ENCODE data around the gene MT1M. TPM values are rescaled to one million over a fixed set of nuclear protein-coding genes. Genes with fewer than 3 reads are reported as not detected.

MT1M gene
- total and polyA plus RNA-seq, 2 of the 8 experiments (the other 6 are each of a cell fraction or from before 2014, with no cell fraction given): 2.1 TPM; not detected in 1

DNA sequence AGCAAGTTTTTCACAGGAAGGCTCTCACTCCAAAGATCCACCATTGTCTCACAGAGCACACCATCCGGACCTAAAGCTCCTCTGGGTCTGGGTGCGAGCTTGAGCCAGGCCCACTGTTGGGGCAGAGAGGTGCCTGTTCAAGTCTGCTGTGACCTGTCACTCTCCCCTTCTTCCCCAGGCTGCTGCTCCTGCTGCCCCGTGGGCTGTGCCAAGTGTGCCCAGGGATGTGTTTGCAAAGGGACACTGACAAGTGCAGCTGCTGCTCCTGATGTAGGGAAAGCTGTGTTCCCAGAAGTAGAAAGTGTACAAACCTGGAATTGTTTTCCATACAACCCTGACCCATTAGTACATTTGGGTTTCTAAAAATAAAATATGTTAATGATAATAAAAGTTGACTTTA lies 45.0 kb downstream of the MT1M start (continued):
- TF ChIP-seq, protein P1, sequence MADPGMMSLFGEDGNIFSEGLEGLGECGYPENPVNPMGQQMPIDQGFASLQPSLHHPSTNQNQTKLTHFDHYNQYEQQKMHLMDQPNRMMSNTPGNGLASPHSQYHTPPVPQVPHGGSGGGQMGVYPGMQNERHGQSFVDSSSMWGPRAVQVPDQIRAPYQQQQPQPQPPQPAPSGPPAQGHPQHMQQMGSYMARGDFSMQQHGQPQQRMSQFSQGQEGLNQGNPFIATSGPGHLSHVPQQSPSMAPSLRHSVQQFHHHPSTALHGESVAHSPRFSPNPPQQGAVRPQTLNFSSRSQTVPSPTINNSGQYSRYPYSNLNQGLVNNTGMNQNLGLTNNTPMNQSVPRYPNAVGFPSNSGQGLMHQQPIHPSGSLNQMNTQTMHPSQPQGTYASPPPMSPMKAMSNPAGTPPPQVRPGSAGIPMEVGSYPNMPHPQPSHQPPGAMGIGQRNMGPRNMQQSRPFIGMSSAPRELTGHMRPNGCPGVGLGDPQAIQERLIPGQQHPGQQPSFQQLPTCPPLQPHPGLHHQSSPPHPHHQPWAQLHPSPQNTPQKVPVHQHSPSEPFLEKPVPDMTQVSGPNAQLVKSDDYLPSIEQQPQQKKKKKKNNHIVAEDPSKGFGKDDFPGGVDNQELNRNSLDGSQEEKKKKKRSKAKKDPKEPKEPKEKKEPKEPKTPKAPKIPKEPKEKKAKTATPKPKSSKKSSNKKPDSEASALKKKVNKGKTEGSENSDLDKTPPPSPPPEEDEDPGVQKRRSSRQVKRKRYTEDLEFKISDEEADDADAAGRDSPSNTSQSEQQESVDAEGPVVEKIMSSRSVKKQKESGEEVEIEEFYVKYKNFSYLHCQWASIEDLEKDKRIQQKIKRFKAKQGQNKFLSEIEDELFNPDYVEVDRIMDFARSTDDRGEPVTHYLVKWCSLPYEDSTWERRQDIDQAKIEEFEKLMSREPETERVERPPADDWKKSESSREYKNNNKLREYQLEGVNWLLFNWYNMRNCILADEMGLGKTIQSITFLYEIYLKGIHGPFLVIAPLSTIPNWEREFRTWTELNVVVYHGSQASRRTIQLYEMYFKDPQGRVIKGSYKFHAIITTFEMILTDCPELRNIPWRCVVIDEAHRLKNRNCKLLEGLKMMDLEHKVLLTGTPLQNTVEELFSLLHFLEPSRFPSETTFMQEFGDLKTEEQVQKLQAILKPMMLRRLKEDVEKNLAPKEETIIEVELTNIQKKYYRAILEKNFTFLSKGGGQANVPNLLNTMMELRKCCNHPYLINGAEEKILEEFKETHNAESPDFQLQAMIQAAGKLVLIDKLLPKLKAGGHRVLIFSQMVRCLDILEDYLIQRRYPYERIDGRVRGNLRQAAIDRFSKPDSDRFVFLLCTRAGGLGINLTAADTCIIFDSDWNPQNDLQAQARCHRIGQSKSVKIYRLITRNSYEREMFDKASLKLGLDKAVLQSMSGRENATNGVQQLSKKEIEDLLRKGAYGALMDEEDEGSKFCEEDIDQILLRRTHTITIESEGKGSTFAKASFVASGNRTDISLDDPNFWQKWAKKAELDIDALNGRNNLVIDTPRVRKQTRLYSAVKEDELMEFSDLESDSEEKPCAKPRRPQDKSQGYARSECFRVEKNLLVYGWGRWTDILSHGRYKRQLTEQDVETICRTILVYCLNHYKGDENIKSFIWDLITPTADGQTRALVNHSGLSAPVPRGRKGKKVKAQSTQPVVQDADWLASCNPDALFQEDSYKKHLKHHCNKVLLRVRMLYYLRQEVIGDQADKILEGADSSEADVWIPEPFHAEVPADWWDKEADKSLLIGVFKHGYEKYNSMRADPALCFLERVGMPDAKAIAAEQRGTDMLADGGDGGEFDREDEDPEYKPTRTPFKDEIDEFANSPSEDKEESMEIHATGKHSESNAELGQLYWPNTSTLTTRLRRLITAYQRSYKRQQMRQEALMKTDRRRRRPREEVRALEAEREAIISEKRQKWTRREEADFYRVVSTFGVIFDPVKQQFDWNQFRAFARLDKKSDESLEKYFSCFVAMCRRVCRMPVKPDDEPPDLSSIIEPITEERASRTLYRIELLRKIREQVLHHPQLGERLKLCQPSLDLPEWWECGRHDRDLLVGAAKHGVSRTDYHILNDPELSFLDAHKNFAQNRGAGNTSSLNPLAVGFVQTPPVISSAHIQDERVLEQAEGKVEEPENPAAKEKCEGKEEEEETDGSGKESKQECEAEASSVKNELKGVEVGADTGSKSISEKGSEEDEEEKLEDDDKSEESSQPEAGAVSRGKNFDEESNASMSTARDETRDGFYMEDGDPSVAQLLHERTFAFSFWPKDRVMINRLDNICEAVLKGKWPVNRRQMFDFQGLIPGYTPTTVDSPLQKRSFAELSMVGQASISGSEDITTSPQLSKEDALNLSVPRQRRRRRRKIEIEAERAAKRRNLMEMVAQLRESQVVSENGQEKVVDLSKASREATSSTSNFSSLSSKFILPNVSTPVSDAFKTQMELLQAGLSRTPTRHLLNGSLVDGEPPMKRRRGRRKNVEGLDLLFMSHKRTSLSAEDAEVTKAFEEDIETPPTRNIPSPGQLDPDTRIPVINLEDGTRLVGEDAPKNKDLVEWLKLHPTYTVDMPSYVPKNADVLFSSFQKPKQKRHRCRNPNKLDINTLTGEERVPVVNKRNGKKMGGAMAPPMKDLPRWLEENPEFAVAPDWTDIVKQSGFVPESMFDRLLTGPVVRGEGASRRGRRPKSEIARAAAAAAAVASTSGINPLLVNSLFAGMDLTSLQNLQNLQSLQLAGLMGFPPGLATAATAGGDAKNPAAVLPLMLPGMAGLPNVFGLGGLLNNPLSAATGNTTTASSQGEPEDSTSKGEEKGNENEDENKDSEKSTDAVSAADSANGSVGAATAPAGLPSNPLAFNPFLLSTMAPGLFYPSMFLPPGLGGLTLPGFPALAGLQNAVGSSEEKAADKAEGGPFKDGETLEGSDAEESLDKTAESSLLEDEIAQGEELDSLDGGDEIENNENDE (IDR thresholded peaks at IDR 0.05; ENCODE audit: insufficient replicate concordance, low read length): no peak
- no peak for TF ChIP-seq BCL11A (IDR thresholded peaks at IDR 0.05; ENCODE audit: low read depth in 2 of 2, low read length in 2 of 2)
- TF ChIP-seq, protein P2, sequence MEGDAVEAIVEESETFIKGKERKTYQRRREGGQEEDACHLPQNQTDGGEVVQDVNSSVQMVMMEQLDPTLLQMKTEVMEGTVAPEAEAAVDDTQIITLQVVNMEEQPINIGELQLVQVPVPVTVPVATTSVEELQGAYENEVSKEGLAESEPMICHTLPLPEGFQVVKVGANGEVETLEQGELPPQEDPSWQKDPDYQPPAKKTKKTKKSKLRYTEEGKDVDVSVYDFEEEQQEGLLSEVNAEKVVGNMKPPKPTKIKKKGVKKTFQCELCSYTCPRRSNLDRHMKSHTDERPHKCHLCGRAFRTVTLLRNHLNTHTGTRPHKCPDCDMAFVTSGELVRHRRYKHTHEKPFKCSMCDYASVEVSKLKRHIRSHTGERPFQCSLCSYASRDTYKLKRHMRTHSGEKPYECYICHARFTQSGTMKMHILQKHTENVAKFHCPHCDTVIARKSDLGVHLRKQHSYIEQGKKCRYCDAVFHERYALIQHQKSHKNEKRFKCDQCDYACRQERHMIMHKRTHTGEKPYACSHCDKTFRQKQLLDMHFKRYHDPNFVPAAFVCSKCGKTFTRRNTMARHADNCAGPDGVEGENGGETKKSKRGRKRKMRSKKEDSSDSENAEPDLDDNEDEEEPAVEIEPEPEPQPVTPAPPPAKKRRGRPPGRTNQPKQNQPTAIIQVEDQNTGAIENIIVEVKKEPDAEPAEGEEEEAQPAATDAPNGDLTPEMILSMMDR (IDR thresholded peaks at IDR 0.05; ENCODE audit: control extremely low read depth in 1 of 3, insufficient read depth in 1 of 3, low read depth in 1 of 3, low read length in 3 of 3): no peak
- TF ChIP-seq ZNF274 (IDR thresholded peaks at IDR 0.05; ENCODE audit: borderline replicate concordance, extremely low read depth, low read length): no peak
- no peak for TF ChIP-seq TEAD4 (IDR thresholded peaks at IDR 0.05; ENCODE audit: low read depth, low read length)
- TF ChIP-seq BRCA1 (IDR thresholded peaks at IDR 0.05; ENCODE audit: low read depth, low read length): no peak
- no peak for TF ChIP-seq HDAC2 (IDR thresholded peaks at IDR 0.05; ENCODE audit: borderline replicate concordance in 1 of 2, low read depth in 2 of 2, low read length in 2 of 2)
- TF ChIP-seq NRF1 (IDR thresholded peaks at IDR 0.05; ENCODE audit: low read depth, low read length): no peak

All from H1 (cell line).